LNCAP (cell line): ENCODE measurements around the gene ATP2B2.

ENCODE experiments used
- CTCF ChIP-seq: fragments of 450-650 bp; IDR thresholded peaks from 2 replicates; pipeline ENCODE4 v1.5.1; 2017; ENCODE audit warnings: mild to moderate bottlenecking

The ATP2B2 gene

DNA sequence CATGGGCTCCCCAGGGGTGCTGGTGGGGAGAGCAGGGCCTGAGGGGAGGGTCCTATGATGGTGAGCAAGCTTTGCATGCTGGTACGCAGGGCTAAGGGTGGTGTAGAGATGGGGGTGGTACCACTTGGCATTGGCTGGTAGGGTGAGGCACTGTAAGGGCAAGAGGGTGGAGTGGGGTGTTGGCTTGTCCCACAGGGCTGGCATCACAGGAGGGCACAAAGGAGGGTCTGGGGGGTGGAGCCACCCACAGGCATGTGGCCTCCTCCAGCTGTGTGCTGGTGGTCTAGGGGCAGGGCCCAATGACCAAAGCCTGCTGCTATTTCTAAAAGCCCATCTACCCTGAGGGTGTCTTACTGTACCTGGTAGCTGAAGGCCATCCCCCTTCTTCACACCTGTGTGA, 119.3 kb downstream of the ATP2B2 start:
- no peak for TF ChIP-seq CTCF

GRCh38 chr3:10384541-10385360, 120.6 kb downstream of the ATP2B2 start:
- TF ChIP-seq CTCF: no peak

DNA sequence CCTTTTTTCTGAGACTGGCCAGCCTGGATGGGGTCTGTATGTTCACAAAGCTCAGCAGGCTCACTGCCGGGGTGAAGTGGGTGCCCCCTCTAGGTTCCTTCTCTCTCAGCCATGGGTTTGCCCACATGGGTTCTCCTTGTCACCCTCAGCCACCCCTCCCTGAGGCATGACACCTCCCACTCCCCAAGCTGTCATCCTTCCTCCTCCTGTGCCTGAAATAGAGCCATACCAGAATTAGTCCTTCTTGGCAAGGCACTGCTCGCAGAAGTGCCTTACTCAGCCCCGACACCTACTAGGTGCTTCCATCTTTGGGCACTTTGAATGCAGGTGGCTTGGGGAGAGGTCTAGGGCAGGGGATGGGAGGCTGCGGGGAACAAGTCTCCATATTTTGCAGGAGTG, 121.5 kb downstream of the ATP2B2 start:
- no peak for TF ChIP-seq CTCF

DNA sequence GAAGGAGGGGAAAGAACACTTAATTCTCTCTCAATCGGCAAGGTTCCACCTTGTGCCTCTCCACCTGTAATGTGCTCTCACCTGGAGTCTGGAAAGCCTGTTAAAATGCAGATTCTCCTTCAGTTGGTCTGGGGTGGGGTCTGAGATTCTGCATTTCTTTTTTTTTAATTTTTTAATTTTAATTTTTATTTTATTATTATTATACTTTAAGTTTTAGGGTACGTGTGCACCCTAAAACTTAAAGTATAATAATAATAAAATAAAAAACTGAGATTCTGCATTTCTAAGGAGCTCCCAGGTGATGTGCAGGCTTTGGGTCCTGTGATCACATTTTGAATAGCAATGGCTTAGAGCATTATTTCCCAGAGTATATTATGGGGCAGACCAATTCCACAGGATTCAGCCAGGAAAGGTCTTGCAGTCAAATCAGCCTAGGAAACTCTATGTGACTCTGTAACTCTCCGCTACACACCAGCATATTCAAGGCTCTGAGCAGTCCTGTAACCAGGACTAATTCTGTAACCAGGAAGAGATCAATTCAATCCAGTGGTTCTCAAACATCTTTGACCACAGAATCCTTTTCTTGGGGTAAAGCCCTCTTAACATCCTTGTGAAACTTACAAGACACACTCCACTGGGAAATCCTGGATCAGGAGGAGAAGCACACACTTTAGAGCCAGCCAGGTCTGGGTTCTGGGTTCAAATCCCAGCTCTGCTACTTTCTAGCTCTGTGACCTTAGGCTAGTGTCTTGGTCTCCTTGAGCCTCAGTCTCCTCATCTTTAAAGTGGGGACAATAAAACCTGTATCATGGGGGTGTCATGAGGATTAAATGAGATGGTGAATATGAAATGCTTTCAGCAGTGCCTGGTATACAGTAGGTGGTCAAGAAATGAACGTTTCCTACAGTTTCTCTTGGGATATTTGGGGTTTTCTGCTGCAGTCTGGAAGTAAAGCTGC, 122.2 kb downstream of the ATP2B2 start:
- TF ChIP-seq CTCF: no peak

GRCh38 chr3:10381336-10381735, 124.0 kb downstream of the ATP2B2 start:
- TF ChIP-seq CTCF: no peak

GRCh38 chr3:10380906-10381305, 124.5 kb downstream of the ATP2B2 start:
- no peak for TF ChIP-seq CTCF

DNA sequence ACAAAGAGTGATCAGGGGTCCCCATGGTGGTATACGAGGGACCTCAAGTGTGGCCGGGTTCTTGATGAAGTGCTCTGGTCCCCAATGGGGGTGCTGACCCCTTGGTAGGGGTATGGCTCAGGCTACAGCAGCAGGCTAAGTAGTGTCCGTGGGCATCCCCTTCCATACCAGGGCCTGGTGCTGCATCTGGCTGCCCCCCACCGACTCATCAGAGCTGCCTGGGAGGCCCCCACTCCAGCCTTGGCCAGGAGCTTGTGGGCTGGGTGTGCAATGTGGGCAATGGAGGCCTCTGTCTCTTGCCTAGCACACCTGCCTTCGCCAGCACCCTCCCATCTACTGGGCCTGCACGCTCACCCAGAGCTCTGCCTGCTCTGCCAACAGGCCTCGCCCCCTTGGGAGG, 125.4 kb downstream of the ATP2B2 start:
- no peak for TF ChIP-seq CTCF
